GM23338 (cell line): Measurements from ENCODE around the gene PLEKHG4B.

Source experiments
- CTCF ChIP-seq, 2 experiments: fragments of 200-600 bp in 1 of 2; sonication (generic) in 1 of 2; conservative IDR thresholded peaks; 2 replicates each; pipeline versions ENCODE4 v1.5.1 to v1.6.1; 2016 to 2017; ENCODE audit warnings: antibody characterized with exemption in 2 of 2, low read depth in 2 of 2, mild to moderate bottlenecking in 2 of 2, moderate library complexity in 1 of 2
- EZH2 ChIP-seq: fragments of 200-600 bp; sonication (generic); IDR thresholded peaks from one replicate; pipeline ENCODE4 v1.8.0; 2017; ENCODE audit warnings: antibody characterized with exemption, mild to moderate bottlenecking, low read depth; ENCODE audit not compliant: unreplicated experiment
- EZH2phosphoT487 ChIP-seq: fragments of 200-600 bp; sonication (generic); IDR thresholded peaks from one replicate; pipeline ENCODE4 v1.8.1; 2018; ENCODE audit warnings: antibody characterized with exemption; ENCODE audit not compliant: unreplicated experiment
- JUNB ChIP-seq: IDR thresholded peaks from one replicate; pipeline ENCODE4 v1.6.1; 2016; ENCODE audit warnings: antibody characterized with exemption; ENCODE audit not compliant: unreplicated experiment
- NANOG ChIP-seq: IDR thresholded peaks from 2 replicates; pipeline ENCODE4 v1.6.1; 2016; ENCODE audit warnings: antibody characterized with exemption, borderline replicate concordance
- POLR2AphosphoS5 ChIP-seq: IDR thresholded peaks from 2 replicates; pipeline ENCODE4 v1.6.1; 2016; ENCODE audit warnings: antibody characterized with exemption, low read depth
- REST ChIP-seq: IDR thresholded peaks from one replicate; pipeline ENCODE4 v1.6.1; 2018; ENCODE audit warnings: antibody characterized with exemption; ENCODE audit not compliant: unreplicated experiment

GRCh38 chr5:85334-85995 is 6.5 kb upstream of the PLEKHG4B start:
- TF ChIP-seq CTCF (conservative IDR thresholded peaks at IDR 0.05; ENCODE audit: low read depth in 2 of 2) = no peak
- TF ChIP-seq EZH2 = no peak
- no peak for TF ChIP-seq POLR2AphosphoS5
- TF ChIP-seq REST = no peak
- no peak for TF ChIP-seq EZH2phosphoT487
- TF ChIP-seq NANOG = no peak
- TF ChIP-seq JUNB = no peak
